Pancreas (tissue), 10 donors: ENCODE results near the gene MYOCD. TPM values are rescaled to one million over a fixed set of nuclear protein-coding genes. Genes with fewer than 3 reads are reported as not detected.

Experiments used
- ATAC-seq, 4 donors: fragments of 200-7000 bp; cut with Tn5 transposase; one replicate each; pipeline versions ENCODE4 v1.8.0 to v1.9.1; 2020; ENCODE audit warnings: mild to moderate bottlenecking in 4 of 4, moderate library complexity in 4 of 4
- DNase-seq, 6 donors: peaks; one replicate each; pipeline ENCODE4 v3.0.0-alpha.2; 2020
- FAIRE-seq: peaks from 2 replicates; lab custom pipeline; 2012; peaks lifted over from hg19 to GRCh38; lab: Jason Lieb, UNC
- H3K27ac ChIP-seq, 4 donors: fragments of 200-600 bp; sonication (generic); 1 replicate in 3 of 4; 2 replicates in 1 of 4; pipeline versions ENCODE4 v1.5.0 to v1.8.0; 2020
- H3K27me3 ChIP-seq, 4 donors: fragments of 200-600 bp; one replicate each; pipeline ENCODE4 v1.8.0; 2021
- H3K36me3 ChIP-seq, 3 donors: fragments of 200-600 bp; sonication (generic) in 1 of 3; one replicate each; pipeline versions ENCODE4 v1.5.0 to v1.8.0; 2020 to 2021
- H3K4me1 ChIP-seq, 3 donors: fragments of 200-600 bp; one replicate each; pipeline ENCODE4 v1.8.0; 2021
- H3K4me3 ChIP-seq, 4 donors: fragments of 200-600 bp; sonication (generic) in 2 of 4; one replicate each; pipeline versions ENCODE4 v1.5.0 to v1.8.0; 2020 to 2021
- H3K9me3 ChIP-seq, 4 donors: fragments of 200-600 bp; one replicate each; pipeline ENCODE4 v1.8.0; 2021
- CTCF ChIP-seq, 4 donors: fragments of 200-600 bp; sonication (generic) in 3 of 4; IDR thresholded peaks; one replicate each; pipeline versions ENCODE4 v1.5.0 to v1.8.0; 2021; ENCODE audit warnings: antibody characterized with exemption in 4 of 4
- WGBS, 2 donors: extraction: QIAGEN DNeasy Blood & Tissue Kit; methylation state at CpG; one replicate each; pipeline ENCODE4 v1.1.7; 2013; 5-methylcytosine and 5-hydroxymethylcytosine counted together
- intact Hi-C, 3 donors: fragments of 100-400 bp; cut with DNase I; formaldehyde crosslinking; loops; one replicate each; pipeline versions ENCODE4 v1.11.1 to v1.14.2; 2022
- polyA plus RNA-seq, 2 donors: library from polyadenylated mRNA; stranded (reverse); fragments of 200-250 nt; gene quantifications; one replicate each; pipeline ENCODE4 v1.2.3, GENCODE V29; 2013
- total RNA-seq, 6 donors: library from RNA; stranded (reverse); fragmentation: NEBNext Ultra II Directional in 4 of 6; extraction: Animal tissue kit (Norgen Biotek cat#: 25700) in 4 of 6; gene quantifications; one replicate each; pipeline versions ENCODE4 v1.2.1 to v1.2.4, GENCODE V29; 2021 to 2023
- donor health status: healthy with polysubstance abuse.
- donor health status: DM: no; HTN: no; CAD: no; lungs with moderate emphysema.
- donor health status: DM: no; HTN: no; CAD: no.
- donor health status: control.
- donor health status: control.
- donor health status: Bipolar disorder and iron deficiency.
- donor health status: DM: yes; HTN: yes; CAD: no.
- donor health status: DM: no; HTN: no; CAD: no.
- donor health status: DM: no; HTN: no; CAD: no.
- donor health status: DM: yes; HTN: yes; CAD: no.

Gene MYOCD
- total and polyA plus RNA-seq, 8 donors, result 0.08 to 0.37 (median 0.23) TPM; not detected in 1

GRCh38 chr17:12680993-12681392 is 15.3 kb downstream of the MYOCD start:
- ATAC-seq, result no peak
- H3K4me3 ChIP-seq, result no peak overlapping the region
- FAIRE-seq, result no peak

GRCh38 chr17:12683299-12683698 is 17.6 kb downstream of the MYOCD start:
- intact Hi-C loops, result no loop called here
- H3K9me3 ChIP-seq, result no peaks in the 10 kb centered on the region
- ATAC-seq (no peak), DNase-seq (no peak), FAIRE-seq (no peak)
- H3K27ac ChIP-seq, result no peak overlapping the region
- WGBS, 2 donors, result 61 to 72% methylated on average over 10 of the region's 10 CpGs
- H3K4me1 ChIP-seq, result no peaks in the 10 kb centered on the region
- H3K36me3 ChIP-seq, result no peaks in the 10 kb centered on the region
- H3K27me3 ChIP-seq, result peaks cover 0 to 3% (median 0%) of the 10 kb centered on the region in 4 donors
- no peak overlapping the region for H3K4me3 ChIP-seq
- no peak for TF ChIP-seq CTCF (IDR thresholded peaks at IDR 0.05)

More at GRCh38 chr17:12680993-12681392, 15.3 kb downstream of the MYOCD start:
- Histone ChIP-seq H3K36me3 (no peaks in the 10 kb centered on the region), H3K9me3 (no peaks in the 10 kb centered on the region), H3K4me1 (no peaks in the 10 kb centered on the region), H3K27me3 (peaks cover 0 to 3% (median 0%) of the 10 kb centered on the region in 4 donors), H3K27ac (no peak overlapping the region)
- no peak for TF ChIP-seq CTCF (IDR thresholded peaks at IDR 0.05)
- intact Hi-C loops, result no loop called here
- DNase-seq, result no peak
- 75 to 90% methylated on average over 5 of the region's 5 CpGs for WGBS, 2 donors

GRCh38 chr17:12686486-12686885 is 20.8 kb downstream of the MYOCD start:
- Histone ChIP-seq H3K4me3 (no peak overlapping the region), H3K36me3 (no peaks in the 10 kb centered on the region), H3K27me3 (no peaks in the 10 kb centered on the region), H3K4me1 (no peaks in the 10 kb centered on the region), H3K27ac (no peak overlapping the region), H3K9me3 (no peaks in the 10 kb centered on the region)
- TF ChIP-seq CTCF (IDR thresholded peaks at IDR 0.05), result no peak
- no peak for FAIRE-seq
- intact Hi-C loops, result no loop called here
- ATAC-seq, result no peak
- WGBS, 2 donors, result 71 to 89% methylated on average over 1 of the region's 1 CpG
- no peak for DNase-seq

GRCh38 chr17:12688382-12688781 is 22.7 kb downstream of the MYOCD start:
- H3K4me1 ChIP-seq, result no peaks in the 10 kb centered on the region
- TF ChIP-seq CTCF (IDR thresholded peaks at IDR 0.05), result no peak
- intact Hi-C loops, result no loop called here
- 58 to 75% methylated on average over 3 of the region's 3 CpGs for WGBS, 2 donors
- DNase-seq (no peak), ATAC-seq (no peak), FAIRE-seq (no peak)
- H3K36me3 ChIP-seq, result no peaks in the 10 kb centered on the region
- H3K27ac ChIP-seq, result no peak overlapping the region
- H3K4me3 ChIP-seq, result no peak overlapping the region
- H3K27me3 ChIP-seq, result no peaks in the 10 kb centered on the region
- H3K9me3 ChIP-seq, result no peaks in the 10 kb centered on the region

GRCh38 chr17:12691173-12691572 is 25.5 kb downstream of the MYOCD start:
- Histone ChIP-seq H3K4me1 (no peaks in the 10 kb centered on the region), H3K9me3 (no peaks in the 10 kb centered on the region), H3K27me3 (no peaks in the 10 kb centered on the region), H3K36me3 (no peaks in the 10 kb centered on the region), H3K27ac (no peak overlapping the region), H3K4me3 (no peak overlapping the region)
- DNase-seq (no peak), FAIRE-seq (no peak), ATAC-seq (peak in 1 of 4 donors; percentile 37)
- no peak for TF ChIP-seq CTCF (IDR thresholded peaks at IDR 0.05)
- 60 to 67% methylated on average over 6 of the region's 6 CpGs for WGBS, 2 donors
- intact Hi-C loops, result no loop called here
